Mammary epithelial cell (primary cell): ENCODE data around the gene DNASE1L1.

Experiments used
- CTCF ChIP-seq, 2 donors: IDR thresholded peaks in 1 of 2; conservative IDR thresholded peaks in 1 of 2; 2 replicates each; pipeline ENCODE4 v1.5.1; 2011 to 2012; ENCODE audit warnings: inconsistent platforms in 2 of 2, low read length in 2 of 2, mild to moderate bottlenecking in 2 of 2, control low read depth in 1 of 2, low read depth in 1 of 2; ENCODE audit not compliant: insufficient read depth in 1 of 2; ENCODE audit errors: extremely low read depth in 1 of 2
- EZH2 ChIP-seq: IDR thresholded peaks from 2 replicates; pipeline ENCODE4 v1.6.1; 2012; ENCODE audit warnings: low read length, inconsistent platforms, borderline replicate concordance

- no peak for TF ChIP-seq CTCF (conservative IDR thresholded peaks at IDR 0.05 in 1 of 2, IDR thresholded peaks at IDR 0.05 in 1 of 2; ENCODE audit: extremely low read depth in 1 of 2, insufficient read depth in 1 of 2, low read depth in 1 of 2, low read length in 2 of 2)
- TF ChIP-seq EZH2, result no peak
Measured at GRCh38 chrX:154433605-154434004, 24.6 kb upstream of the DNASE1L1 start.
